Tibial nerve (tissue), 3 donors: ENCODE measurements around the gene NOS3.

ENCODE experiments used
- POLR2A ChIP-seq, 2 donors: fragments of 450-650 bp; IDR thresholded peaks; one replicate each; pipeline ENCODE4 v1.6.1; 2017; ENCODE audit warnings: antibody characterized with exemption in 2 of 2, mild to moderate bottlenecking in 2 of 2, moderate library complexity in 2 of 2
- TF ChIP-seq, protein P1 (sequence below), 5 experiments: fragments of 200-600 bp in 3 of 5; fragments of 450-650 bp in 2 of 5; sonication (generic) in 3 of 5; IDR thresholded peaks; one replicate each; pipeline ENCODE4 v1.5.1; 2016 to 2019; ENCODE audit warnings: antibody characterized with exemption in 5 of 5, mild to moderate bottlenecking in 3 of 5, moderate library complexity in 2 of 5

DNA sequence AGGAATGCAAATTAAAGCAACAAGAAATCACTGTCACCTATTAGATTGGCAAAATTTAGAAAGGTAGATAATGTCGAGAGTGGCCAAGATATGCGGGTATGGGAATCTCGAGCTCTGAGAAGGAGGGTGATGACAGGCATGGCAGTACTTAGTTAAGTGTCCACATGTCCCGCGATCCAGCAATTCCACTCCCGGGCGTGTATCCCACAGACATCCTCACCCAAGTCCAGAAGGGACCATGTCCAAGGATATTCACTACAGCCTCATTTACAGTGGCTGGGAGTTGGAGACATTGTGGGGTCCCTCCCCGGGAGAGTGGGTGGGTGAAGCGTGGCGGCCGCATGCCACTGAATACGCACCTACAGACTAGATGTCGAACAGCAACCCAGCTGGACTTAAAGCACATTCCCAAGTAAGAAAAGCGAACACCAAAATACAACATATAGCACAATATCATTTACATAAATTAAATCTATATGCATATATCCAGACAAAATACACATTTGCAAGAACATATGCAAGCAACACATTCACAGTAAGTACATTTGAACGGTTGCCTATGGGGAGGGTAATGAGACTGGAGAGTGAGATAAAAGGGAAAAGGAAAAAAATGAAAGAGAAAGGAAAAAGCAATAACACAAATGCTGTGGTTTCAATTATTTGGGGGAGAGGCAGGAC lies 22.6 kb upstream of the NOS3 start:
- no peak for TF ChIP-seq POLR2A (IDR thresholded peaks at IDR 0.05)
- TF ChIP-seq, protein P1, sequence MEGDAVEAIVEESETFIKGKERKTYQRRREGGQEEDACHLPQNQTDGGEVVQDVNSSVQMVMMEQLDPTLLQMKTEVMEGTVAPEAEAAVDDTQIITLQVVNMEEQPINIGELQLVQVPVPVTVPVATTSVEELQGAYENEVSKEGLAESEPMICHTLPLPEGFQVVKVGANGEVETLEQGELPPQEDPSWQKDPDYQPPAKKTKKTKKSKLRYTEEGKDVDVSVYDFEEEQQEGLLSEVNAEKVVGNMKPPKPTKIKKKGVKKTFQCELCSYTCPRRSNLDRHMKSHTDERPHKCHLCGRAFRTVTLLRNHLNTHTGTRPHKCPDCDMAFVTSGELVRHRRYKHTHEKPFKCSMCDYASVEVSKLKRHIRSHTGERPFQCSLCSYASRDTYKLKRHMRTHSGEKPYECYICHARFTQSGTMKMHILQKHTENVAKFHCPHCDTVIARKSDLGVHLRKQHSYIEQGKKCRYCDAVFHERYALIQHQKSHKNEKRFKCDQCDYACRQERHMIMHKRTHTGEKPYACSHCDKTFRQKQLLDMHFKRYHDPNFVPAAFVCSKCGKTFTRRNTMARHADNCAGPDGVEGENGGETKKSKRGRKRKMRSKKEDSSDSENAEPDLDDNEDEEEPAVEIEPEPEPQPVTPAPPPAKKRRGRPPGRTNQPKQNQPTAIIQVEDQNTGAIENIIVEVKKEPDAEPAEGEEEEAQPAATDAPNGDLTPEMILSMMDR (IDR thresholded peaks at IDR 0.05), result no peak
